GM13977 (cell line): ENCODE results near the gene QSOX1.

Source experiments
- DNase-seq: peaks from one replicate; pipeline ENCODE4 v3.0.0; 2012; ENCODE audit warnings: low spot score
- in situ Hi-C: fragments of 300-500 bp; cut with MboI; formaldehyde crosslinking; loops from one replicate; pipeline ENCODE4 v1.12.0; 2022; ENCODE audit warnings: low sequenced_read_pairs, low pct_unique_long_range_greater_than_20kb, mixed read lengths, inconsistent platforms; ENCODE audit not compliant: unreplicated experiment
- TF ChIP-seq, protein P1 (sequence below): IDR thresholded peaks from 2 replicates; pipeline ENCODE4 v1.5.1; 2012; ENCODE audit warnings: mild to moderate bottlenecking, control low read depth; ENCODE audit not compliant: insufficient read depth; ENCODE audit errors: extremely low read depth, missing control alignments

QSOX1 gene

DNA sequence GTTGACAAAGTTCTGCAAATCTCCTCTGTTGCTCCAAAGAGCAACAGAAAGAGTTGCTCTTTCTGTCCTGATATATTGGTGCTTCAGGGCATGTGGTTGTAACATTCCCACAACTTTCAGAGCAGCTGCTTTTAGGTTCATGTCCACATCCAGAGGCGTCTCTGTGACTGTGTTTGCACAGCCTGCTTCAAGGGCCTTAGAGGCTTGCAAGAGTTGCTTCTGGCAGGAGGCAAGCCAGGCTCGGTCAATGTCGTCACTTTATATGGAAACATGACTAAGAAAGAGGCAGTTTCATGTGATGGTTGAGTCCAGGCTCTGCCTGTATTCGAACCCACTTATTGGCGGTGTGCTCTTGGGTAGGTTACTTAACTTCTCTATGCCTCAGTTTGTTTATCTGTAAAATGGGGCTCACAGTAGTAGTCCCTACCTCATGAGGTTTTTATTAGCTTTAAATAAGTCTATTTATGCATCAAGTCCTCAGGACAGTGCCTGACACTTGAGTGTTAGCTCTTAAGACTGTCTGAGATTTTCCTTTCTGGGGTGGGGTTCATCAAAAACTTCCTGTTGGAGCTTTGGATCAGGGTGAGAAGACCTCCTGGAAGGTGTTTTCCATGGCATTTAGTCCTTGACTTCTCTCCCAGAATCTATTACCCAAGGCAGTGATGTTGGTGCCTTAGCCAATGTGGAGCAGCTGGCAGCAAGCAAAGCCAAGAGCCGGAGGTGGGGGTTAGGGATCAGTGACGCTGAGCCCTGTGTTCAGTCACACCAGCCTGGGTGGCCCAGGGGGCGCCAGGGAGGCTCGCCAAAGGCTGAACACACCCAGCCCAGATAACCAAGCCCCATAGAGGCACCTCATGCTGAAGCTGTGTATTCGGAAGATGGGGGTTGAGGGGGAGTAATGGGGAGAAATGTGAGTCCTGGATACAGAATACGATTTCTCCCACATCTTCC, 94.3 kb downstream of the QSOX1 start:
- in situ Hi-C loops, result no loop called here
- TF ChIP-seq, protein P1, sequence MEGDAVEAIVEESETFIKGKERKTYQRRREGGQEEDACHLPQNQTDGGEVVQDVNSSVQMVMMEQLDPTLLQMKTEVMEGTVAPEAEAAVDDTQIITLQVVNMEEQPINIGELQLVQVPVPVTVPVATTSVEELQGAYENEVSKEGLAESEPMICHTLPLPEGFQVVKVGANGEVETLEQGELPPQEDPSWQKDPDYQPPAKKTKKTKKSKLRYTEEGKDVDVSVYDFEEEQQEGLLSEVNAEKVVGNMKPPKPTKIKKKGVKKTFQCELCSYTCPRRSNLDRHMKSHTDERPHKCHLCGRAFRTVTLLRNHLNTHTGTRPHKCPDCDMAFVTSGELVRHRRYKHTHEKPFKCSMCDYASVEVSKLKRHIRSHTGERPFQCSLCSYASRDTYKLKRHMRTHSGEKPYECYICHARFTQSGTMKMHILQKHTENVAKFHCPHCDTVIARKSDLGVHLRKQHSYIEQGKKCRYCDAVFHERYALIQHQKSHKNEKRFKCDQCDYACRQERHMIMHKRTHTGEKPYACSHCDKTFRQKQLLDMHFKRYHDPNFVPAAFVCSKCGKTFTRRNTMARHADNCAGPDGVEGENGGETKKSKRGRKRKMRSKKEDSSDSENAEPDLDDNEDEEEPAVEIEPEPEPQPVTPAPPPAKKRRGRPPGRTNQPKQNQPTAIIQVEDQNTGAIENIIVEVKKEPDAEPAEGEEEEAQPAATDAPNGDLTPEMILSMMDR, result no peak
- DNase-seq, result no peak

DNA sequence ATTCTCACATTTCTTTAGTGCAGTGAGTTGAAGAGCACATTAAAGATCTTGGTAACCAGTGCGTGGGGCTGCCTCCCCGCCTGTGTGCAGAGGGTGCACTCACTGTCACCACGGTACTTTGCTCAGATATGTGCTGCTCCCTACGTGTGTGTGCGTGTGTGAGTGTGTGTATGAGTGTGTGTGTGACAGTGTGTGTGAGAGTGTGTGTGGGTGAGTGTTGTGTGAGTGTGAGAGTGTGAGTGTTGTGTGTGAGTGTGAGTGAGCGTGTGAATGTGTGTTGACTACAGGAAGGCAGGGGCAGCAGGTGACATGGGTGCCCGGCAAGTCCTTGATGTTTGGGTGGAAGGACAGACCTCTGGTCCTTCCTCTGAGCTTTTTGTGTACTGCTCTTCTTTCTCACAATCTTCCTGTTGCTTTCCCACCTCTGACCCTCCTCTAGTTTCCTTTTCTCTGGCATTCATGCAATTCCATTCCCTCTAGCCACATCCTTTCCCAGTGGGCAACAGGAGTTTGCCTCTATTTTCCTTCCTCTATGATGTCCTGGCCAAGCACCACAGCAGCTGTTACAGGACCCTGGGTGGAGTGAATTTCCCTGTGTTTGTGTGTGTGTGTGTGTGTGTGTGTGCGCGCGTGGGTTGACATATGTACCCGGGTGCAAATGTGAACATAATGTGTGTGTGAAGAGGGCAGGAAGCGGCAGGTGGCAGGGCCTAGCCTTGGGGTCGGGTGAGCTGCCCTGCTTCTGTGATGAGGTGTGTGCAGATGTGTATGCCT, 95.2 kb downstream of the QSOX1 start:
- in situ Hi-C loops, result loop anchor here (10.0 kb wide), 1 partner anchor 235 kb away; no protein-coding TSS in a partner anchor
- TF ChIP-seq, protein P1, result no peak
- DNase-seq, result no peak

- TF ChIP-seq, protein P1, result no peak
- in situ Hi-C loops, result loop anchor here (10.0 kb wide), 1 partner anchor 234 kb away; no protein-coding TSS in a partner anchor
- no peak for DNase-seq
These were observed 95.8 kb downstream of the QSOX1 start for GRCh38 chr1:180250499-180250770.

GRCh38 chr1:180250883-180251509, 96.3 kb downstream of the QSOX1 start:
- DNase-seq, result no peak
- in situ Hi-C loops, result loop anchor here (10.0 kb wide), 1 partner anchor 234 kb away; no protein-coding TSS in a partner anchor
- TF ChIP-seq, protein P1, result no peak

GRCh38 chr1:180251526-180252305, 97.0 kb downstream of the QSOX1 start:
- TF ChIP-seq, protein P1, result no peak
- in situ Hi-C loops, result loop anchor here (10.0 kb wide), 1 partner anchor 233 kb away; no protein-coding TSS in a partner anchor
- no peak for DNase-seq
